A549 treated with AZD9567 at 1 μM for 4 hours (cell line): ENCODE results near the gene SEMA5A. TPM values are rescaled to one million over a fixed set of nuclear protein-coding genes. Genes with fewer than 3 reads are reported as not detected.

Experiments used
- total RNA-seq: library from RNA; stranded (reverse); fragments of 200-300 nt; extraction: Qiagen RNA extraction; gene quantifications from 5 replicates; pipeline ENCODE4 v1.2.3, GENCODE V29; 2022; ENCODE audit not compliant: insufficient read depth

SEMA5A gene
- 0.07 TPM in 1 of 5 replicates, not detected in the others for total RNA-seq

GRCh38 chr5:9545992-9546851 lies at the start of gene SEMA5A:
Gene SEMA5A, minus strand, starts transcription at chr5:9546075. Its CDS starts 166,129 bp downstream, at chr5:9379946.

Other genes with a start within 250 kb of the SEMA5A start
- gene TAS2R1, start 84.3 kb upstream of the SEMA5A start, total RNA-seq, result not detected in 5 replicates